Omental fat pad (tissue), 4 donors: Measurements from ENCODE around the gene GPBP1. TPM values are rescaled to one million over a fixed set of nuclear protein-coding genes. Genes with fewer than 3 reads are reported as not detected.

Source experiments
- ATAC-seq: fragments of 150-250 bp; one replicate; pipeline ENCODE4 v1.9.1; 2016; ENCODE audit warnings: mild to moderate bottlenecking, moderate library complexity; ENCODE audit not compliant: low FRiP score
- DNase-seq: peaks from one replicate; pipeline ENCODE4 v3.0.0-alpha.2; 2019; ENCODE audit warnings: low spot score
- total RNA-seq, 4 donors: library from RNA; depleted of rRNA; stranded (reverse); fragments of >200 nt; gene quantifications; one replicate each; pipeline ENCODE4 v1.1.0, GENCODE V29; 2016
- TF ChIP-seq, protein P1 (sequence below), 3 donors: fragments of 450-650 bp; IDR thresholded peaks; one replicate each; pipeline ENCODE4 v1.5.1; 2016 to 2017; ENCODE audit warnings: antibody characterized with exemption in 3 of 3, mild to moderate bottlenecking in 3 of 3, moderate library complexity in 2 of 3

Gene GPBP1
- total RNA-seq, 4 donors from 2014 or later, result 56.1 to 99.0 (median 83.3) TPM

GRCh38 chr5:57258052-57258451 is 84.2 kb downstream of the GPBP1 start:
- ATAC-seq (peak; percentile 37), DNase-seq (no peak)
- TF ChIP-seq, protein P1, sequence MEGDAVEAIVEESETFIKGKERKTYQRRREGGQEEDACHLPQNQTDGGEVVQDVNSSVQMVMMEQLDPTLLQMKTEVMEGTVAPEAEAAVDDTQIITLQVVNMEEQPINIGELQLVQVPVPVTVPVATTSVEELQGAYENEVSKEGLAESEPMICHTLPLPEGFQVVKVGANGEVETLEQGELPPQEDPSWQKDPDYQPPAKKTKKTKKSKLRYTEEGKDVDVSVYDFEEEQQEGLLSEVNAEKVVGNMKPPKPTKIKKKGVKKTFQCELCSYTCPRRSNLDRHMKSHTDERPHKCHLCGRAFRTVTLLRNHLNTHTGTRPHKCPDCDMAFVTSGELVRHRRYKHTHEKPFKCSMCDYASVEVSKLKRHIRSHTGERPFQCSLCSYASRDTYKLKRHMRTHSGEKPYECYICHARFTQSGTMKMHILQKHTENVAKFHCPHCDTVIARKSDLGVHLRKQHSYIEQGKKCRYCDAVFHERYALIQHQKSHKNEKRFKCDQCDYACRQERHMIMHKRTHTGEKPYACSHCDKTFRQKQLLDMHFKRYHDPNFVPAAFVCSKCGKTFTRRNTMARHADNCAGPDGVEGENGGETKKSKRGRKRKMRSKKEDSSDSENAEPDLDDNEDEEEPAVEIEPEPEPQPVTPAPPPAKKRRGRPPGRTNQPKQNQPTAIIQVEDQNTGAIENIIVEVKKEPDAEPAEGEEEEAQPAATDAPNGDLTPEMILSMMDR (IDR thresholded peaks at IDR 0.05), result no peak

DNA sequence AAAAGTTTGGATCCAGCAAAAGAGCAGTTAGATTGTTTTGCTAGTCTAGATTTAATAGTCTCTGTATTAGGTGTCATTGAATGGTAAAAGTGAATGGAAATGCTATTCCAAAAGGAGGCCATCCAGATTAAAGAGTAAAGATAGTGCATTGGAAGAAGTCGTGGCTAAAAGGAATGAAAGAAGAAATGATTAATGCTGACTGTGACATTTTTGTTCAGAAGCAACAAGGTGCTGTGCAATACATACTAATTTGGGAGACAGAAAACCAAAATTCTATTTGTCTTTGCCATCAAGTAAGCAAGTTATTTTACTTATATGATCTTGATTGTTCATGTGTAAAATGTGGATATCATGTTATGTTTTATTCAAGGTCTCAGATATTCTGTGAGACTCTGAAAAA is 85.1 kb downstream of the GPBP1 start:
- no peak for DNase-seq
- TF ChIP-seq, protein P1 (IDR thresholded peaks at IDR 0.05), result no peak
- no peak for ATAC-seq

DNA sequence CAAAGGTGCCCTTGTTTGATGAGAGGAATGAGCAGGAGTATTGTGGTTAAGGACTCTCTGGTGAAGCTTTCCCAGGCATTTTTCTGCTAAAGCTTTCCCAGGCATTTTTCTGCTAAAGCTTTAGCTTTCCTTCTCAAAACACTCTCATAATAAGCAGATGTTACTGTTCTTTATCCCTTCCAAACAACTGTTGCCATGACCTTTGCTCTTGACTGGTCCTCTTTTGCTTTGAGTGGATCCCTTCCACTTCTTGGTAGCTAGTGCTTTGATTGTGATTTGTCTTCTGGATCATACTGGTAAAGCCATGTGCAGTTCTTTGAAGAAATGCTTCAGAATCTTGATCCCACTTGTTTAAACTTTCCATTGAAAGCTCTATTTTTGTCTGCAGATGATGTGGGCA is 85.8 kb downstream of the GPBP1 start:
- TF ChIP-seq, protein P1 (IDR thresholded peaks at IDR 0.05), result no peak
- ATAC-seq, result no peak
- DNase-seq, result no peak

DNA sequence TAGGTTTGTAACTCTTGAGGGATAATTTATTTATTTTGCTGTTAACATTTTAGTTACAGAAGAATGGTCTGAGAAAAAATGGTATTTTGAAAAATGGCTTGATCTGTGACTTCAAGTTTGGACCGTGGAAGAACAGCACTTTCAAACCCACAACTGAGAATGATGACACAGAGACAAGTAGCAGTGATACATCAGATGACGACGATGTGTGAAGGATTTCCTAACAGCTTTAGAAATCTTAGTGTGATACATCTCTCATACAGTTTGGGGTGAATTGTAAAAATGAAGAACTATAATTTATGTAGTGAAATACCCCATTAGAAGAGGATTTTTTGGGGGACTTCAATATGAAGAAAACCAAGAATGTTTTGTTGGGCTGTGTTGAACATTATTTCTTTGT is 88.7 kb downstream of the GPBP1 start:
- TF ChIP-seq, protein P1 (IDR thresholded peaks at IDR 0.05), result no peak
- DNase-seq (no peak), ATAC-seq (no peak)

DNA sequence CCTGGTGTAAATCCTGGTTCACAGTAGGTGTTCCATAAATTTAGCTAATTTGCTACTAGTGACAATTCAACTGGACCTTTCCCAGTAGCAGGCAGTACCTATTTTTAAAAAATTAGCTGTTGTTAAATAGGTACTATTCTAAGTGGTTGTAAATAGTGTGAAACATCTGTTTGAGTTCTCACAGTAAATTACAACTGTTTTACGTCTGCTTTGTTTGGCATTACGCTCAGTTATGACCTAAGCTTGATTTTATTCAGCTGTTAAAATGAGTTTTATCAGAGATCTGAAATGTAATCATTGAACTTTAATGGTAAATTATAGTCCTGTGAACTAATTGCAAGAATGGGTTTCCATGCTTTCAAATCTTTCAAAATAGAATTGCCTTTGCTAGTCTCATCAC is 93.9 kb downstream of the GPBP1 start:
- DNase-seq, result no peak
- TF ChIP-seq, protein P1 (IDR thresholded peaks at IDR 0.05), result no peak
- ATAC-seq, result no peak

DNA sequence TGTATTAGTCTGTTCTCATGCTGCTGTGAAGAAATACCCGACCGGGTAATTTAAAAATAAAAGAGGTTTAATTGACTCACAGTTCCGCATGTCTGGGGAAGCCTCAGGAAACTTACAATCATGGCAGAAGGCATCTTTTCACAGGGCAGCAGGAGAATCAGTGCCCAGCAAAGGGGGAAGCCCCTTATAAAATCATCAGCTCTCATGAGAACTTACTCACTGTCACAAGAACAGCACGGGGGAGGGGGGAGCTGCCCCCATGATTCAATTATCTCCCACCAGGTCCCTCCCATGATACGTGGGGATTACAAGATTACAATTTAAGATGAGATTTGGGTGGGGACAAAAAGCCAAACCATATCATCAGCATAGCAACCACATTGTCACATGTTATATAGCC is 102.5 kb downstream of the GPBP1 start:
- no peak for ATAC-seq
- DNase-seq, result no peak
- TF ChIP-seq, protein P1 (IDR thresholded peaks at IDR 0.05), result no peak

GRCh38 chr5:57277085-57277484 is 103.2 kb downstream of the GPBP1 start:
- no peak for ATAC-seq

More at GRCh38 chr5:57277085-57277484, 103.2 kb downstream of the GPBP1 start:
- DNase-seq, result no peak
- TF ChIP-seq, protein P1 (IDR thresholded peaks at IDR 0.05), result no peak
